ENCODE data around the gene GET3.
A peak's percentile ranks its signal among the peaks of the same experiment; 100 is the strongest.

Gene GET3

GRCh38 chr19:12782424-12783290, 45.4 kb downstream of the GET3 start:
- peak; percentile 65 for DNase-seq

- no peak for DNase-seq
Observed at GRCh38 chr19:12783291-12783848, 46.1 kb downstream of the GET3 start.

DNA sequence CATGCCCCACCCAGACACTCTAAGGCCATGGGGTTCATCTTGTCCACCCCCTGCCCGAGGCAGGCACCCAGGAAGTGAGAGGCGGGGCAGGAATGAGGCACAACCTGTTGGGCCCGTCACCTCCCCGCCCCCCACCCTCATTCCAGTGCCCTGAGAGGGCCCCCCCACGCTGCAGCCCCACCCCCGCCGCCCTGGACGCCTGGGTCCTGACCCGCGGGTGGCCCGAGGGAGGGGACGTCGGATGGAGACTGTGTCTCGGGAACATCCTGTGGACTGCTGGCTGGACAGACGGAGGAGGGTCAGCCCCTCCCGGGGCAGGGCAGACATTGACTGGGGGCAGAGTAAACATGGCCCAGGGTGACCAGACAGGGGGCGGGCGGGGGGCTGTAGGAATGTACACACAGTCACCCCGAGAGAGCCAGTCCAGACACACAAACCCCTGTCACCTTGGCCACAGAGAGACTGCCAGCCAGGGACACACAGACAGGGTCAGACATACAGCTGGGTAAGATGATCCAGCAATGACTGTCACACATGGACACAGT, 46.6 kb downstream of the GET3 start:
- no peak for DNase-seq

GRCh38 chr19:12784394-12784870, 47.1 kb downstream of the GET3 start:
- no peak for DNase-seq

GRCh38 chr19:12784871-12785430, 47.7 kb downstream of the GET3 start:
- no peak for DNase-seq

GRCh38 chr19:12785431-12786031, 48.2 kb downstream of the GET3 start:
- no peak for DNase-seq

DNA sequence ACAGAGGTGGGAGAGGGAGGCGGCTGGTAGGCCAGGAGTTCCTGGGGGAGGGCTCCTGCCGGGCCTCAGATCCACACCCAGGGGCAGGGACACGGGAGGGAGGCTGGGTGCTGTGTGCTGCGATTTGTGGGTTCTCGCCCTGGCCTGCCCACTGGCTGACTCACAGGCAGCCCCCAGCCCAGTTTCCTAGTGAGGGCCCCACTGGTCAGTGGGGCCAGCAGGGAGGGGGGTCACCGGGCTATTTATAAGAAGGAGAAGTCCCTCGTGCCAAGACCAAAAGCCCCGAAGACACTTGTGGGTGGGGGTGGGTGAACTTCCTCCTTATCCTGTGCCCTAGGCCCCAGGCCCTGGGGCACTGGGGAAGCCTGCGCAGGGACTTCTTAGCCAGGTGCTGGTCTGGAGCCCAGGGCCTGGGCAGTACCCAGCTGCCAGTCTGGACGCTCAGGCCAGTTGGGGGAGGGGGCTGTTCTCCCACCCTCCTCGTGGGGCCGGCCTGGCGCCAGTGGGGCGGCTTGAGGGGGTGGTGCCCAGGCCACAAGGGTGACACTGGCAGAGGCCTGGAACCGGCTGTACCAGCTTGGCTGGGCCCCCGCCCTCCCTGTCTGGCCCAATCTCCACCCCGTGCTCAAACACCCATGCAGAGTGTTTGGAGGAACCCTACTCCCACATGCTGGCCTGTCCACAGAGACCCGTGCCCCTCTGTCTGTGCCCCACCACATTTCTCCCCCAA, 49.0 kb downstream of the GET3 start:
- no peak for DNase-seq

DNA sequence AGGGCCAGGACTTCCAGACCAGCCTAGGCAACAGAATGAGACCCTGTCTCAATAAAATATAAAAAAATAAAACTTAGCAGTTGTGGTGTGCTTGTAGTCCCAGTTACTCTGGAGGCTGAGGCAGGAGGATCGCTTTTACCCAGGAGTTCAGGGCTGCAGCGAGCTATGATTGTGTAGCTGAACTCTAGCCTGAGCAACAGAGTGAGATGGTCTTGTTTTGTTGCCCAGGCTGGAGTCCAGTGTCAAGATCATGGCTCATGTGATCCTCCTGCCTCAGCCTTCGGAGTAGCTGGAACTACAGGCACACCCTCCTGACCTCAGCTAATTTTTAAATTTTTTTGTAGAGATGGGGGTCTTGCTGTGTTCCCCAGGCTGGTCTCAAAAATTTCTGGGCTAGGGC, 49.7 kb downstream of the GET3 start:
- DNase-seq, result no peak

- DNase-seq, result no peak
Observed at GRCh38 chr19:12787458-12787857, 50.2 kb downstream of the GET3 start.

DNA sequence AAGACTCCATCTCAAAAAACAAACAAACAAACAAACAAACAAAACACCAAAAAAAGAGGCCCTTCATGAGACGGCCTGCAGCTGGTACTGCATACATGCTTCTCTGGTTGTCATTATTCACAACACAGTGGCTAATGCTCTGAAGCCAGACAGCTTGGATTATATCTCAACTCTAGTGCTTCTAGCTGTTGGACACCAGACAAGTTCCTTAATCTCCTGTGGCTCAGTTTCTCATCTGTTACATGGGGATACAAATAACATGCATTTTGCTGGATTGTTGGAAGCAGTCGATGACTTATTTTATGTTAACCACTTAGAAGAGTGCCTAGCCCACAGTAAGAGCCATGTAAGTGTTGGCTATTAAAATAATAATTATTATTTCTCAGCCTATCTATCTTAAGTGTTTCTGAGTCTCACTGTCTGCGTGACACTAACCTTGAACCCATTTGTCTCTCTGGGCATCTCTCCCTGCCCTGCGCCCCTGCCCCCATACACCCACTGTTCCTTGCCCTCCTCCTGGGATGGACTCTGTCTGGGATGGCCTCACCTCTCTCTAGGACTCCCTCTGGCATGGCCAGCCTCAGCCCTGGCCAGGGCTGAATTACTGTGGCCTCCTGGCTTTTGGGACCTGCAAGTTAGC, 50.9 kb downstream of the GET3 start:
- DNase-seq, result peak; percentile 20

- peak; percentile 38 for DNase-seq
Observed at GRCh38 chr19:12788682-12789097, 51.4 kb downstream of the GET3 start.

DNA sequence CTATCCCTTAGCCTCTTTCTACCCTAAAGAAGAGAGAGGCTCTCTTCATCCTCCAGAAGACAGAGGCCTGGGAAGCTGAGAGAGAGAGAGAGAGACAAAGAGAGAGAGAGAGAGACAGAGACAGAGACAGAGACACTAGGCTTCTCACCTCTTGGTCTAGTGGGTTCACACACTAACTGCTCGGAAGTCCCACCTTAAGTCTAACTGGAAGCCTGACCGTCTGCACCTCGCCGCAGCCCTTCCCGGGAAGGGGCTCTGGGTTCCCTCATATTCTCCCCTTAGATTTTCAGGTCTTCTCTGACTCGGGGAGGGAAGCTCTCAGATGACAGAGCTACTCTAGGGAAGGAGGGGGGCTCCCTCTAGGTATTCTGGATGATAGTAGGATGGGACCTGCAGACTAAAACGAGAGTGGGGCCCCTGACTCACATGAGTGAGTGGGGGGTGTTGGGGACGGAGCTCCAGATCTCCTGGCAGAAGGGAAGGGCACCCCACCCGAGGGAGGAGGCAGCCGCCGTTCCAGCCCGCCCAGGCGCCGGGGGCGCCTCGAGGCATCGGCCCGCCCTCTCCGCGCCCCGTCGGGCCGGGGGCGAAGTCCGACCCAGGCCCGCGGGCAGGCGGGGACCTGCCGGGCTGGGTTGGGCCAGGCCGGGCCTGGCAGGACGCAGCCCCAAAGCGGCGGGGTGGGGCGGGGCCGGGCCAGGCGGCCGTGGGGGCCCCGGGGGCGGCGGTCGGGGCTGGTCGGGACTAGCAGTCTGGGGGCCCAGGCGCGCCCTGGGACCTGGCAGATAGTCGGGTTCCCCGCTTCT, 52.0 kb downstream of the GET3 start:
- no peak for DNase-seq

DNA sequence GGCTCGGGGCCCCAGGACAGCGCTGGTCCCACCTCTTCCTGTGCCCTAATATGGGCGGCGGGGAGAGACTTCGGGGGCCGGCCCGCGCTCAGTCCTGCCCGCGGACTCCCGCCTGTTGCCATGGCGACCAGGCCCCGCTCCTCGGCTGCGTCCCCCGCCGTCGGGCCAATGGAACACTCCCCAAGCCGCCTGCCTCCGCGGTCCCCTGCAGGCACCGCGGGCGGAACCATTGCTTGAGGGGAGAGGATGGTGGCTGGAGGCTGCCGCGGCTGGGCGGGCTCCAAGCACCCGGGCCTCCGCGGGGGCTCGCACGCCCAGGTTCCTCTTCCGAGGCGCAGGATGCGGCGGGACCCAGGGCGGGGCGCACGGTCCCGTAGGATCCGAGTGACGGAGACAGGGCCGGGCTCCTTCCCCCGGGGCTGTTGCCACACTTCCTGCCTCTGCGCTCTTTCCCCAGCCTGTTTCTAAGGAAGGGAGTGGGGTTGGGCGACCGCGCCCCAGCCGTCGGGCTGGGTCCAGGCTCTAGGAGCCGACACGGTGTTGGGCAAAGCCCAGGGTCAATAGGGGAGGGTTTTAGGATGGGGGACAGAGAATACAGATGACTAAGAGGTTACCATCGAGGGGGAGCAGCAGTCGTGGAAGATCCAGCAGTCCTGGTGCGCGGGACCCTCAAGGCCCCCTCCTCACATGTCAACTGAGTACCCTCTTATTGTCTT, 52.8 kb downstream of the GET3 start:
- DNase-seq, result peak; percentile 43

- no peak for DNase-seq
Observed at GRCh38 chr19:12790628-12791344, 53.5 kb downstream of the GET3 start.

GRCh38 chr19:12791345-12792050, 54.2 kb downstream of the GET3 start, which contains the start of gene JUNB:
Gene JUNB, plus strand, starts transcription at chr19:12791486. Its CDS starts 286 bp downstream, at chr19:12791772.
- peak; percentile 73 for DNase-seq

GRCh38 chr19:12792051-12792852, 55.0 kb downstream of the GET3 start:
- no peak for DNase-seq

- no peak for DNase-seq
Observed at GRCh38 chr19:12792853-12793289, 55.6 kb downstream of the GET3 start.
